T-cell (primary cell): ENCODE measurements around the gene ARHGAP15. TPM values are rescaled to one million over a fixed set of nuclear protein-coding genes. Genes with fewer than 3 reads are reported as not detected.
A peak's percentile ranks its signal among the peaks of the same experiment; 100 is the strongest.

ENCODE experiments used
- ATAC-seq, 4 experiments: fragments of 200-7000 bp in 3 of 4; fragments of 150-1000 bp in 1 of 4; cut with Tn5 transposase; replicated peaks in 1 of 4; 1 replicate in 3 of 4; 2 replicates in 1 of 4; pipeline ENCODE4 v1.10.0; 2021; ENCODE audit warnings: moderate library complexity in 3 of 4, mild to moderate bottlenecking in 2 of 4, moderate number of reproducible peaks in 1 of 4
- CTCF ChIA-PET, 2 donors: fragments of 300-600 bp; sonication (Branson Sonifier 250); formaldehyde crosslinking; loops; one replicate each; lab custom pipeline; 2022; ENCODE audit warnings: antibody characterized with exemption in 2 of 2; lab: Charles Lee
- POLR2A ChIA-PET, 2 donors: fragments of 300-600 bp; sonication (Branson Sonifier 250); formaldehyde crosslinking; loops; one replicate each; lab custom pipeline; 2022; ENCODE audit warnings: antibody characterized with exemption in 2 of 2; lab: Charles Lee
- DNase-seq, 35 experiments: peaks; one replicate each; pipeline versions ENCODE4 v3.0.0 to v3.0.0-alpha.2; 2013 to 2023
- H3K27ac ChIP-seq: one replicate; pipeline ENCODE4 v1.5.1; 2013; ENCODE audit warnings: low read length
- H3K27me3 ChIP-seq, 2 experiments: replicated peaks in 1 of 2; 1 replicate in 1 of 2; 2 replicates in 1 of 2; pipeline versions ENCODE4 v1.6.1 to v1.7.0; 2013; ENCODE audit warnings: low read length in 1 of 2, mixed read lengths in 1 of 2; ENCODE audit not compliant: control insufficient read depth in 2 of 2, insufficient read depth in 2 of 2; ENCODE audit errors: extremely low read depth in 1 of 2
- H3K36me3 ChIP-seq, 2 donors: 1 replicate in 1 of 2; 2 replicates in 1 of 2; pipeline versions ENCODE4 v1.6.1 to v1.7.0; 2013; ENCODE audit warnings: low read length in 1 of 2; ENCODE audit not compliant: control insufficient read depth in 2 of 2, insufficient read depth in 1 of 2; ENCODE audit errors: extremely low read depth in 1 of 2
- H3K4me1 ChIP-seq, 2 experiments: 1 replicate in 1 of 2; 2 replicates in 1 of 2; pipeline versions ENCODE4 v1.6.1 to v1.7.0; 2013; ENCODE audit warnings: low read length in 2 of 2, mixed read lengths in 1 of 2; ENCODE audit not compliant: insufficient read depth in 2 of 2, control insufficient read depth in 1 of 2; ENCODE audit errors: extremely low read depth in 1 of 2
- H3K4me3 ChIP-seq, 2 donors: 1 replicate in 1 of 2; 2 replicates in 1 of 2; pipeline versions ENCODE4 v1.5.1 to v1.7.0; 2013; ENCODE audit warnings: mild to moderate bottlenecking in 2 of 2, low read length in 1 of 2, moderate library complexity in 1 of 2; ENCODE audit not compliant: control insufficient read depth in 1 of 2; ENCODE audit errors: extremely low read depth in 1 of 2
- H3K9me3 ChIP-seq: 2 replicates; pipeline ENCODE4 v1.7.0; 2013
- H3K27ac Mint-ChIP-seq, 2 donors: one replicate each; pipeline ENCODE4 v1.8.0; 2020 to 2021; ENCODE audit warnings: mild to moderate bottlenecking in 2 of 2, mixed read lengths in 2 of 2
- H3K27me3 Mint-ChIP-seq, 2 donors: one replicate each; pipeline ENCODE4 v1.8.0; 2021 to 2022; ENCODE audit warnings: mixed read lengths in 2 of 2
- H3K36me3 Mint-ChIP-seq: one replicate; pipeline ENCODE4 v1.8.0; 2021; ENCODE audit warnings: mixed read lengths
- H3K4me1 Mint-ChIP-seq, 3 donors: one replicate each; pipeline ENCODE4 v1.8.0; 2020 to 2022; ENCODE audit warnings: mixed read lengths in 3 of 3, mild to moderate bottlenecking in 1 of 3
- H3K4me3 Mint-ChIP-seq, 3 donors: one replicate each; pipeline ENCODE4 v1.8.0; 2020 to 2022; ENCODE audit warnings: mild to moderate bottlenecking in 3 of 3, mixed read lengths in 3 of 3, moderate library complexity in 3 of 3
- H3K9me3 Mint-ChIP-seq, 3 donors: one replicate each; pipeline ENCODE4 v1.8.0; 2020 to 2022; ENCODE audit warnings: mixed read lengths in 3 of 3
- WGBS: methylation state at CpG from one replicate; pipeline ENCODE4 v1.1.5; 2013; ENCODE audit warnings: missing lambda C conversion rate; ENCODE audit not compliant: insufficient coverage; 5-methylcytosine and 5-hydroxymethylcytosine counted together
- total RNA-seq, 35 experiments: library from RNA in 6 of 35; stranded (reverse) in 6 of 35; fragments of 120-200 nt in 1 of 35; gene quantifications; one replicate each; pipeline versions ENCODE4 v1.2.1 to v1.2.4 and lab custom pipeline; 2013 to 2026

Gene ARHGAP15
- total RNA-seq, 5 donors from 2014 or later (not counting 1 experiment from before 2014, with no cell fraction given): 154 to 271 (median 188) TPM

DNA sequence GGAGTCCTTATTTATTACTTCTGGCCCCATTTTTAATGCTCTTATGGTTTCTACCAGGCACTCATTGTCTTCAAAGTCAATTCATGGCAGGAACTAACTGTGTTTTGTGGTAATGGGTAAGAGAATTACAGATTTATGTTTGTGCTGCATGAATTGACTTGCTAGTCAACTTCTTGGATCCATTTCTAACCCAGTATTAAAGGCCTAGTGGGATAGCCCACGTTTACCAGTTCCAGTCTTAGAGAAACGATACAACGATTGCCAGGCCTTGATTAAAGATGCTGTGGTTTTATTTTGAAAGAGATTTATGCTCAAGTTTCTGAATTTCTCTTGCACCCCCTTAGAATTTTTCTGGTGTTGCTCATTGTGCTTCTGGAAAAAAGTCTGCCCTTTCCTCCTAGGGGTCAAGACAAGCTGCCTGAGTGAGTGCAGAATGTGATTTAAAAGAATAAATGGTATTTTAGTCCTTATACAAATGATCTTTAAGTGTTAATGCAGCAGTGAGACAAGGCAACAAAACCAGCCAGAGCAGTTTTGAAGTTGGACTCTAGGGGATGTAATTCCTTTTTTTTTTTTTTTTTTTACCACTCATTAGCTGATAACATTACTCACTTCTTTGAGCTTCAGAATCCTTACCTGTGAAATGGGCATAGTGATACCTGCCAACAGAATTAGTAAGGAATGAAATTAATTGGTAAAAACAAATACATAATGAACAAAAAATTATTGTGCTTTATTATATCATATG lies 101.5 kb downstream of the ARHGAP15 start:
- H3K36me3 ChIP-seq: peaks cover 11 to 51% of the 10 kb centered on the region in 2 donors
- H3K9me3 ChIP-seq: peaks cover 16% of the 10 kb centered on the region
- ChIA-PET POLR2A (interaction anchor here (0.6 kb wide), 2 partner anchors 13 to 33 kb away, joined by 3 to 4 read pairs; no protein-coding TSS in a partner anchor), CTCF (interaction anchor here (0.6 to 1.0 kb wide), 5 partner anchors 21 to 117 kb away, joined by 3 to 7 read pairs (median 3); no protein-coding TSS in a partner anchor)
- Mint-ChIP-seq H3K4me3 (no peak overlapping the region), H3K9me3 (peaks cover 12 to 37% (median 24%) of the 10 kb centered on the region in 3 donors), H3K27ac (peak overlapping the region; percentile 30 to 48), H3K4me1 (peaks cover 25 to 27% (median 27%) of the 10 kb centered on the region in 3 donors), H3K27me3 (no peaks in the 10 kb centered on the region), H3K36me3 (peaks cover 75% of the 10 kb centered on the region)
- no peak for DNase-seq
- no CpG with 5 or more reads among the region's 3 CpGs for WGBS
- no peak overlapping the region for H3K27ac ChIP-seq
- no peak overlapping the region for H3K4me3 ChIP-seq
- ATAC-seq: no peak
- no peaks in the 10 kb centered on the region for H3K4me1 ChIP-seq
- no peaks in the 10 kb centered on the region for H3K27me3 ChIP-seq

GRCh38 chr2:143231254-143231645 lies 102.0 kb downstream of the ARHGAP15 start:
- H3K4me1 Mint-ChIP-seq: peaks cover 24 to 25% (median 24%) of the 10 kb centered on the region in 3 donors
- ChIA-PET POLR2A (interaction anchor here (0.6 kb wide), 2 partner anchors 12 to 33 kb away, joined by 3 to 4 read pairs; no protein-coding TSS in a partner anchor), CTCF (interaction anchor here (0.6 to 1.0 kb wide), 5 partner anchors 20 to 118 kb away, joined by 3 to 7 read pairs (median 3); no protein-coding TSS in a partner anchor)
- Histone ChIP-seq H3K9me3 (peaks cover 16% of the 10 kb centered on the region), H3K4me1 (no peaks in the 10 kb centered on the region), H3K27me3 (no peaks in the 10 kb centered on the region), H3K27ac (no peak overlapping the region), H3K4me3 (no peak overlapping the region), H3K36me3 (peaks cover 11 to 47% of the 10 kb centered on the region in 2 donors)
- peaks cover 78% of the 10 kb centered on the region for H3K36me3 Mint-ChIP-seq
- DNase-seq: no peak
- H3K9me3 Mint-ChIP-seq: peaks cover 12 to 37% (median 24%) of the 10 kb centered on the region in 3 donors
- H3K27me3 Mint-ChIP-seq: no peaks in the 10 kb centered on the region
- no peak overlapping the region for H3K4me3 Mint-ChIP-seq
- ATAC-seq: no peak
- H3K27ac Mint-ChIP-seq: peak overlapping the region in 1 of 2 donors; percentile 29
- 67% methylated on average over 1 of the region's 1 CpG for WGBS

DNA sequence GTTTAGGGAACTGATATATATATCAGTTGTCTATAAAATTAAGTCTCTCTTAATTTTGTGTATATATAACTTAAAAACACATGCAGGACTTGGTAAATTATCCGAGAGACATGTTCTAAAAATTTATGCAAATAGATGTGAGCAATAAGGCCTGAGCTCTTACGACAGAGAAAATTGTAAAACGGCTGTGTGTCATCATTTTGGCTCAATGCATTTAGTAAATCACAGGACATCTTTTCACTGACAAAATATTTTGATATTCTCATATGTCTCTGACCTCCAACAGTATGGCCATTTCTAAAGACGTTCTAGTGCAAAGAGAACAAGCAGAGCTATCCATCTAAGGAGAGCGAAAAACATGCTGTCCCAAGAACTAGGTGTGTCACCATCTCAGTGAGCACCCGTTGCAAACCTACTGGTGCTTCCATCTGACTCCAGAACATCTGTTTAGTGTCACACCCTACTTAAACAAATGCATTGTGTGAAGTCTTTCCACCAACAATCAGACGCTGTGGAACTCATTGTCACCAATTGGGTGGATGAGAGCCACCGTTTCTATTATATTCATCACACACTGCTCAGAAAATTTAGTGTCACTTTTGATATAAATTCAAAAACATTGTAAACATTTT lies 108.0 kb downstream of the ARHGAP15 start:
- Mint-ChIP-seq H3K4me3 (no peak overlapping the region), H3K4me1 (peaks cover 41 to 49% (median 42%) of the 10 kb centered on the region in 3 donors), H3K9me3 (peaks cover 8 to 28% (median 13%) of the 10 kb centered on the region in 3 donors), H3K27ac (no peak overlapping the region), H3K36me3 (peaks cover 80% of the 10 kb centered on the region), H3K27me3 (no peaks in the 10 kb centered on the region)
- H3K4me3 ChIP-seq: no peak overlapping the region
- H3K36me3 ChIP-seq: peaks cover 10 to 25% of the 10 kb centered on the region in 2 donors
- ChIA-PET POLR2A (no interaction called here), CTCF (no interaction called here)
- no peak overlapping the region for H3K27ac ChIP-seq
- WGBS: 96% methylated on average over 4 of the region's 8 CpGs
- ATAC-seq (no peak), DNase-seq (no peak)
- peaks cover 16% of the 10 kb centered on the region for H3K9me3 ChIP-seq
- peaks cover 0 to 7% of the 10 kb centered on the region in 2 experiments for H3K4me1 ChIP-seq
- H3K27me3 ChIP-seq: no peaks in the 10 kb centered on the region

DNA sequence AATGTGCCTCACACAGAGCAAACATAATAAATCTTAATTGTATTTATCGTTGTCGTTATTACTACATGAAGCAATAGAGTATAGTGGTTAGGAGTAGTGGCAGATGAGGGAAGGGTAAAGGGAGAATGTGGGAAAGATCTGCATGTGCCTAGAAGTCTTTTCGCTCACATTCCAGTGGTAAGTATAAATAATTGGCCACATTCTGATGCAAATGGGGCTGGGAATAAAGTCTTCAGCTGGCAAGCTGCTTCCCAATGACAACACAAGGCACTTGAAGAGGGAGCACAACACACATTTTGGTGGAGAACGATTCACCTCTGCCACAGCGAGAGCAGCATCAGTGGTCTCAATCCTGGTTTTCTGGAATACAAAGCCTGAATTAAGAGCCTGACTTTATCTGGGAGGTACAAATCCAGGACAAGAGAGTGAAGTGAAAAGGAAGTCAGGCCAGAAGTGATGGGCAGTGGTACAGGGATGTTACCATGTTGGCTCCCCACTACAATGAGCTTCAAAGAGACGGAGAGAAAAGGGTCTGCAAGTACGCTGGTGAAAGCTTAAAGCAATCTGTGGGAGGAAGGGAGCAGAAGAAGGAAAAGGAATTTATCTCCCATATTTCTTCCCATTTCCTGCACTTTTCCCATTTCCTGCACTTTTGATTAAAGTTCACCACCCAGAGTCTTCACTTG lies 112.3 kb downstream of the ARHGAP15 start:
- H3K27ac ChIP-seq: no peak overlapping the region
- Mint-ChIP-seq H3K4me3 (no peak overlapping the region), H3K27me3 (no peaks in the 10 kb centered on the region), H3K27ac (peak overlapping the region; percentile 52 to 64), H3K9me3 (no peaks in the 10 kb centered on the region), H3K36me3 (peaks cover 37% of the 10 kb centered on the region), H3K4me1 (peaks cover 28 to 34% (median 32%) of the 10 kb centered on the region in 3 donors)
- H3K4me3 ChIP-seq: no peak overlapping the region
- no peaks in the 10 kb centered on the region for H3K9me3 ChIP-seq
- H3K36me3 ChIP-seq: peaks cover 3 to 11% of the 10 kb centered on the region in 2 donors
- peaks cover 14% of the 10 kb centered on the region in 2 experiments for H3K4me1 ChIP-seq
- H3K27me3 ChIP-seq: no peaks in the 10 kb centered on the region
- no peak for DNase-seq
- ATAC-seq: no peak
- CTCF ChIA-PET: interaction anchor here (0.9 to 1.3 kb wide), 4 partner anchors 17 to 38 kb away, joined by 3 to 11 read pairs (median 4); no protein-coding TSS in a partner anchor
- WGBS: 100% methylated on average over 5 of the region's 7 CpGs
- POLR2A ChIA-PET: no interaction called here

GRCh38 chr2:143246246-143246645 lies 117.0 kb downstream of the ARHGAP15 start:
- H3K27ac ChIP-seq: peak overlapping the region; percentile 47
- no peak overlapping the region for H3K4me3 ChIP-seq
- peak in 1 of 4 experiments; percentile 18 for ATAC-seq

More at GRCh38 chr2:143246246-143246645, 117.0 kb downstream of the ARHGAP15 start:
- CTCF ChIA-PET: interaction anchor here (0.7 to 3.1 kb wide), 4 partner anchors 11 to 41 kb away, joined by 5 to 37 read pairs (median 12); no protein-coding TSS in a partner anchor
- Histone ChIP-seq H3K9me3 (no peaks in the 10 kb centered on the region), H3K36me3 (peaks cover 3 to 13% of the 10 kb centered on the region in 2 donors), H3K27me3 (no peaks in the 10 kb centered on the region), H3K4me1 (peaks cover 22 to 24% of the 10 kb centered on the region in 2 experiments)
- peaks cover 22 to 36% (median 34%) of the 10 kb centered on the region in 3 donors for H3K4me1 Mint-ChIP-seq
- peaks cover 23% of the 10 kb centered on the region for H3K36me3 Mint-ChIP-seq
- WGBS: 100% methylated on average over 2 of the region's 2 CpGs
- POLR2A ChIA-PET: interaction anchor here (0.6 kb wide), 3 partner anchors 19 to 1306 kb away, joined by 3 to 6 read pairs (median 3); no protein-coding TSS in a partner anchor
- H3K9me3 Mint-ChIP-seq: no peaks in the 10 kb centered on the region
- no peak for DNase-seq
- no peak overlapping the region for H3K27ac Mint-ChIP-seq
- H3K4me3 Mint-ChIP-seq: no peak overlapping the region
- H3K27me3 Mint-ChIP-seq: no peaks in the 10 kb centered on the region
